Neuronal stem cell (in vitro differentiated cells): ENCODE data around the gene BNIP3.

ENCODE experiments used
- DNase-seq: peaks from one replicate; pipeline ENCODE4 v3.0.0-alpha.2; 2013; ENCODE audit warnings: low spot score
- H2AFZ ChIP-seq: one replicate; pipeline ENCODE4 v1.6.1; 2013; ENCODE audit warnings: mild to moderate bottlenecking, low read length, inconsistent platforms
- H2AK5ac ChIP-seq: 2 replicates; pipeline ENCODE4 v1.6.1; 2013; ENCODE audit warnings: low read depth, mild to moderate bottlenecking, inconsistent platforms, low read length, moderate library complexity, mixed read lengths
- H2BK120ac ChIP-seq: 2 replicates; pipeline ENCODE4 v1.6.1; 2013; ENCODE audit warnings: low read depth, mild to moderate bottlenecking, inconsistent platforms, low read length, moderate library complexity, mixed read lengths
- H2BK12ac ChIP-seq: one replicate; pipeline ENCODE4 v1.6.1; 2013; ENCODE audit warnings: low read length, inconsistent platforms
- H2BK15ac ChIP-seq: 2 replicates; pipeline ENCODE4 v1.6.1; 2013; ENCODE audit warnings: mild to moderate bottlenecking, low read length, inconsistent platforms, mixed read lengths
- H2BK5ac ChIP-seq: one replicate; pipeline ENCODE4 v1.6.1; 2013; ENCODE audit warnings: inconsistent platforms, mild to moderate bottlenecking, low read length, moderate library complexity
- H3K14ac ChIP-seq: one replicate; pipeline ENCODE4 v1.6.1; 2013; ENCODE audit warnings: low read length, inconsistent platforms
- H3K18ac ChIP-seq: 2 replicates; pipeline ENCODE4 v1.6.1; 2013; ENCODE audit warnings: low read length, inconsistent platforms
- H3K23ac ChIP-seq: 2 replicates; pipeline ENCODE4 v1.6.1; 2013; ENCODE audit warnings: low read depth, mild to moderate bottlenecking, mixed read lengths, low read length, inconsistent platforms; ENCODE audit not compliant: poor library complexity
- H3K27ac ChIP-seq: replicated peaks from 3 replicates; pipeline ENCODE4 v1.5.1; 2013; ENCODE audit warnings: low read length, inconsistent platforms
- H3K27me3 ChIP-seq, 3 experiments: 2 replicates each; pipeline ENCODE4 v1.6.1; 2013; ENCODE audit warnings: low read length in 3 of 3, mild to moderate bottlenecking in 2 of 3, inconsistent platforms in 1 of 3, low read depth in 1 of 3, mixed read lengths in 1 of 3, moderate library complexity in 1 of 3; ENCODE audit not compliant: control insufficient read depth in 3 of 3, insufficient read depth in 3 of 3
- H3K36me3 ChIP-seq, 2 donors: replicated peaks in 1 of 2; 2 replicates each; pipeline ENCODE4 v1.6.1; 2013; ENCODE audit warnings: low read length in 2 of 2; ENCODE audit not compliant: control insufficient read depth in 2 of 2, insufficient read depth in 2 of 2
- H3K4ac ChIP-seq: 2 replicates; pipeline ENCODE4 v1.6.1; 2013; ENCODE audit warnings: inconsistent platforms, mild to moderate bottlenecking, low read length, moderate library complexity
- H3K4me1 ChIP-seq, 2 donors: 1 replicate in 1 of 2; 2 replicates in 1 of 2; pipeline ENCODE4 v1.6.1; 2013; ENCODE audit warnings: low read length in 2 of 2, low read depth in 1 of 2; ENCODE audit not compliant: control insufficient read depth in 2 of 2, insufficient read depth in 1 of 2
- H3K4me2 ChIP-seq: one replicate; pipeline ENCODE4 v1.6.1; 2013; ENCODE audit warnings: mild to moderate bottlenecking, low read length, inconsistent platforms; ENCODE audit not compliant: insufficient read depth, poor library complexity, severe bottlenecking
- H3K4me3 ChIP-seq, 2 donors: 2 replicates each; pipeline ENCODE4 v1.5.1; 2013; ENCODE audit warnings: low read length in 2 of 2, mild to moderate bottlenecking in 2 of 2, inconsistent platforms in 1 of 2, moderate library complexity in 1 of 2
- H3K79me1 ChIP-seq: one replicate; pipeline ENCODE4 v1.6.1; 2013; ENCODE audit warnings: low read depth, mild to moderate bottlenecking, inconsistent platforms, low read length, moderate library complexity
- H3K9ac ChIP-seq: one replicate; pipeline ENCODE4 v1.6.1; 2013; ENCODE audit warnings: mild to moderate bottlenecking, low read depth, low read length, inconsistent platforms; ENCODE audit not compliant: poor library complexity
- H3K9me3 ChIP-seq, 2 donors: replicated peaks in 1 of 2; 2 replicates each; pipeline versions ENCODE3 to v1.6.1; 2013; ENCODE audit warnings: low read length in 2 of 2, mild to moderate bottlenecking in 2 of 2, inconsistent platforms in 1 of 2, low read depth in 1 of 2, mixed read lengths in 1 of 2, moderate library complexity in 1 of 2; ENCODE audit not compliant: control insufficient read depth in 2 of 2, insufficient read depth in 1 of 2
- H4K8ac ChIP-seq: one replicate; pipeline ENCODE4 v1.6.1; 2013; ENCODE audit warnings: low read depth, mild to moderate bottlenecking, inconsistent platforms, low read length, moderate library complexity
- H4K91ac ChIP-seq: one replicate; pipeline ENCODE4 v1.6.1; 2013; ENCODE audit warnings: low read length, low read depth, mild to moderate bottlenecking, inconsistent platforms; ENCODE audit not compliant: poor library complexity
- WGBS, 2 donors: extraction: QIAGEN DNeasy Blood & Tissue Kit; methylation state at CpG; one replicate each; pipeline ENCODE4 v1.1.7; 2013; ENCODE audit warnings: missing lambda C conversion rate in 2 of 2, mixed read lengths in 1 of 2; ENCODE audit not compliant: insufficient read length in 2 of 2, insufficient replicate concordance in 1 of 2; ENCODE audit errors: extremely low coverage in 2 of 2; 5-methylcytosine and 5-hydroxymethylcytosine counted together

Gene BNIP3

GRCh38 chr10:131948501-131948900 lies 33.2 kb downstream of the BNIP3 start:
- Histone ChIP-seq H3K36me3 (peaks cover 36 to 88% of the 10 kb centered on the region in 2 donors), H2AFZ (no peak overlapping the region), H3K27me3 (no peaks in the 10 kb centered on the region)

GRCh38 chr10:131947631-131948347 lies 33.9 kb downstream of the BNIP3 start:
- no peak overlapping the region for H3K23ac ChIP-seq
- no peak overlapping the region for H3K4ac ChIP-seq
- H2BK12ac ChIP-seq = no peak overlapping the region
- no peak overlapping the region for H2BK15ac ChIP-seq
- H3K79me1 ChIP-seq = peaks cover 2% of the 10 kb centered on the region
- no peak overlapping the region for H3K14ac ChIP-seq
- H3K18ac ChIP-seq = no peak overlapping the region
- no peak for DNase-seq
- no peak overlapping the region for H3K4me3 ChIP-seq
- no CpG with 5 or more reads among the region's 18 CpGs for WGBS, 2 donors
- peaks cover 0 to 4% of the 10 kb centered on the region in 2 donors for H3K9me3 ChIP-seq
- H2AFZ ChIP-seq = no peak overlapping the region
- H2AK5ac ChIP-seq = no peak overlapping the region
- H2BK120ac ChIP-seq = no peak overlapping the region
- no peaks in the 10 kb centered on the region for H3K27me3 ChIP-seq
- H3K36me3 ChIP-seq = peaks cover 36 to 91% of the 10 kb centered on the region in 2 donors
- no peak overlapping the region for H3K9ac ChIP-seq
- no peak overlapping the region for H3K4me2 ChIP-seq
- no peak overlapping the region for H4K91ac ChIP-seq
- H3K27ac ChIP-seq = no peak overlapping the region
- no peak overlapping the region for H2BK5ac ChIP-seq
- H3K4me1 ChIP-seq = no peaks in the 10 kb centered on the region
- H4K8ac ChIP-seq = no peak overlapping the region

More at GRCh38 chr10:131948501-131948900, 33.2 kb downstream of the BNIP3 start:
- no peak overlapping the region for H2BK5ac ChIP-seq
- H3K9ac ChIP-seq = no peak overlapping the region
- no peak overlapping the region for H3K4me2 ChIP-seq
- no CpG with 5 or more reads among the region's 6 CpGs for WGBS, 2 donors
- H3K4me1 ChIP-seq = no peaks in the 10 kb centered on the region
- no peak overlapping the region for H3K4ac ChIP-seq
- H2BK12ac ChIP-seq = no peak overlapping the region
- H3K79me1 ChIP-seq = peaks cover 2% of the 10 kb centered on the region
- H3K14ac ChIP-seq = no peak overlapping the region
- DNase-seq = no peak
- no peak overlapping the region for H3K4me3 ChIP-seq
- peaks cover 0 to 4% of the 10 kb centered on the region in 2 donors for H3K9me3 ChIP-seq
- H4K91ac ChIP-seq = no peak overlapping the region
- no peak overlapping the region for H2AK5ac ChIP-seq
- H2BK15ac ChIP-seq = no peak overlapping the region
- H3K23ac ChIP-seq = no peak overlapping the region
- H2BK120ac ChIP-seq = no peak overlapping the region
- no peak overlapping the region for H4K8ac ChIP-seq
- no peak overlapping the region for H3K27ac ChIP-seq
- H3K18ac ChIP-seq = no peak overlapping the region

- no peaks in the 10 kb centered on the region for H3K27me3 ChIP-seq
- no peak overlapping the region for H4K91ac ChIP-seq
- DNase-seq = no peak
- no peak overlapping the region for H2AK5ac ChIP-seq
- H2BK120ac ChIP-seq = no peak overlapping the region
- H2BK5ac ChIP-seq = no peak overlapping the region
- no peak overlapping the region for H3K18ac ChIP-seq
- H4K8ac ChIP-seq = no peak overlapping the region
- peaks cover 2% of the 10 kb centered on the region for H3K79me1 ChIP-seq
- H2BK15ac ChIP-seq = no peak overlapping the region
- no peak overlapping the region for H3K9ac ChIP-seq
- no peak overlapping the region for H3K4me2 ChIP-seq
- no peak overlapping the region for H3K4me3 ChIP-seq
- H3K23ac ChIP-seq = no peak overlapping the region
- no peak overlapping the region for H2BK12ac ChIP-seq
- no peak overlapping the region for H3K14ac ChIP-seq
- no peak overlapping the region for H2AFZ ChIP-seq
- H3K36me3 ChIP-seq = peaks cover 38 to 99% of the 10 kb centered on the region in 2 donors
- peaks cover 0 to 4% of the 10 kb centered on the region in 2 donors for H3K9me3 ChIP-seq
- WGBS, 2 donors = no CpG with 5 or more reads among the region's 14 CpGs
- H3K4ac ChIP-seq = no peak overlapping the region
- no peak overlapping the region for H3K27ac ChIP-seq
- no peaks in the 10 kb centered on the region for H3K4me1 ChIP-seq
These were observed 34.8 kb downstream of the BNIP3 start for GRCh38 chr10:131946880-131947279.

GRCh38 chr10:131946321-131946751 lies 35.4 kb downstream of the BNIP3 start:
- H3K9ac ChIP-seq = no peak overlapping the region
- H4K8ac ChIP-seq = no peak overlapping the region
- peaks cover 0 to 4% of the 10 kb centered on the region in 2 donors for H3K9me3 ChIP-seq
- H2BK15ac ChIP-seq = no peak overlapping the region
- no peaks in the 10 kb centered on the region for H3K27me3 ChIP-seq
- no peak overlapping the region for H3K4ac ChIP-seq
- H3K36me3 ChIP-seq = peaks cover 40 to 99% of the 10 kb centered on the region in 2 donors
- H3K18ac ChIP-seq = no peak overlapping the region
- H3K4me2 ChIP-seq = no peak overlapping the region
- no peak overlapping the region for H2AK5ac ChIP-seq
- H2BK120ac ChIP-seq = no peak overlapping the region
- H2BK12ac ChIP-seq = no peak overlapping the region
- no peak overlapping the region for H3K4me3 ChIP-seq
- no peak for DNase-seq
- H2AFZ ChIP-seq = no peak overlapping the region
- peaks cover 2% of the 10 kb centered on the region for H3K79me1 ChIP-seq
- no peak overlapping the region for H3K27ac ChIP-seq
- WGBS, 2 donors = no CpG with 5 or more reads among the region's 14 CpGs
- H2BK5ac ChIP-seq = no peak overlapping the region
- H3K4me1 ChIP-seq = no peaks in the 10 kb centered on the region
- H3K14ac ChIP-seq = no peak overlapping the region
- no peak overlapping the region for H4K91ac ChIP-seq
- H3K23ac ChIP-seq = no peak overlapping the region
